Measurements from ENCODE around the gene SCLT1.

GRCh38 chr4:128861856-128862518 is 231.4 kb downstream of the SCLT1 start:
- no peak for TF ChIP-seq CTCF (IDR thresholded peaks at IDR 0.05)
- TF ChIP-seq POLR2A (IDR thresholded peaks at IDR 0.05): no peak
- no peak for TF ChIP-seq EP300 (IDR thresholded peaks at IDR 0.05)

Measured in gastroesophageal sphincter (tissue), 3 donors.